NCI-H2227 (cell line): ENCODE results near the gene SLC48A1.

Experiments
- DNase-seq: peaks from one replicate; lab custom pipeline; 2025; ENCODE audit not compliant: unreplicated experiment; lab: John Stamatoyannopoulos, UW

Gene SLC48A1

GRCh38 chr12:47757840-47758583 lies 15.0 kb upstream of the SLC48A1 start:
- DNase-seq, result no peak

DNA sequence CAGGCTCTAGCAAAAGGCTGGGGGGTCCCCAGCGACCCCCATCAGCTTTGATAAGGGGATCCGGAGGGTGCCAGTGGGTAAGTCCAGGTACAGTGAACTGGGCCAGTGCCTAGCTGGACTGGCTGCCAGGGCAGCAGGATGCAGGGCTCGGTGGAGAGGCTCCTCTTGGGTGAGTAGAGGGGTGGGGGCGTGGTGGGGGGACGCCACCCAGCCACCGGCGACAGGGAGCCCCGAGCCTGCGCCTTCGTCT lies 14.5 kb upstream of the SLC48A1 start:
- no peak for DNase-seq

DNA sequence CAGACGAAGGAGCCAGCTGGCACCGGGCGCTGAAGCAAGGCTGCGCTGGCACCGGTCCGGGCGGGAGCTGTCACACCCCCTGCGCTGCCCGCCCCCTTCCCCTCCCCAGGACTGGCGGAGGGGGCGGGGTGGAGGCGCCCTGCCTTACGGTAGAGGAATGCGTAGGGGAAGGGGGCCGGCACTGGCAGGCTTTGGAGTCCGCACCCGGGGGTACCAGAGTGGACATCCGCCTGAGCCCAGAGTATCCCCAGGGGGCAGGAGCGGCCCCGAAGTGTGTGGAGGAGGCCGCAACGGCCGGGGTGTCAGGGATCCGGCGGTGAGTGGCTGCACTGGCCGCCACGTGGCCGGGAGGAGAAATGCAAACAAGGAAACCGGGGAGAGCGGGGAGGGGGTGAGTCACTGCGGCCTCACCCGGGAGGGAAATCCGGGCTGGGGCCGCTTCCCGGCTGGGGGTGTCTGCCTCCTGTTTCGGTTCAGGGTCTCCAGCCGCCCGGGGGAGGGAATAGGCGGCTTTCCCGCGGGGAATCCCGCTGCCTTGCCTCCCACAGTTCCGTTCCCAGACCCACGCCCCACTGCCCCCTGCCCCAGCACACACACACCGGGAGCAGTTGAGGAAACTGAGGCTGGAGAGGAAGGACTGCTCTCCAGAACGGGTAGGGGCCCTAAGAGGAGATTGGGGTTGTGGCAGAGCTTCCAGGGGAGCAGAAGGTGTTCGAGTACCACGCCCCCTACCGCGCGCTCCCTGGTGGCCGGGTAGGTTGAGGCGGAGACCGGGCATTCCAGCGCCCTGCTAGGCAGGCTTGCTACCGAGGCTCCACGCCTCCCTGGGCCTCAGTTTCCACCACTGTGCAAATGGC lies 14.0 kb upstream of the SLC48A1 start, which contains the start of gene RAPGEF3:
Gene RAPGEF3 (minus strand): TSS at position 47 of the 857 bp plus-strand sequence. CDS start 324 bp downstream, outside the sequence.
- DNase-seq, result peak; percentile 69

DNA sequence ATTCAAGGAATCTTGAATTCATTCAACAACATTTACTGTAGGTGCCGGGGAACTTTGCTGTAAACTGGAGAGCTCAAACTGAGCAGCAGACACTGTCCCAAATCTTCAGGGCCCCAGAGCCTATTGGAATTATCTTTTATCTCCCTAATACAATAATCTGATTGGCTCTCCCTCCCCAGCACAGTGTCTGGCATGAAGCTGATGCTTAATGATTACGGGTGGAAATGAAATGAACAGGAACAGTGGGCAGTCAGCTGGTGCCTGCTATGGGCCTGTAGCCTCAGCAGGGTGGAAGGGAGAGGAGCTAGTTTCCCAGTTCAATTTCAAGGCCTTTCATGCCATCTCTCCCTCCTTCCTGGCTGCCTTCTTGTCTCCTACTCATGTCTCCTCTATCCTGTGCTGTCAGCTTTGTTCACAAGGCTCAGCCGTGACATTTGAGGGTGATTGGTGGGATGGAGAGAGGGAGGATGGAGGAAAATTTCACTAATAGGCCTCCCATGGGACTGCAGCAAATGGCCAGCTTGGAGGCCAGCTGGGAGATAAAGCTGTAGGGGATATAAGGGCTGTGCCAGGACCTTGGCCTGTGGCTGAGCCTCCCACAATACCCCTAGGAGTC lies 10.1 kb upstream of the SLC48A1 start:
- no peak for DNase-seq

- DNase-seq, result no peak
These were observed 9.3 kb upstream of the SLC48A1 start for GRCh38 chr12:47763481-47764346.

DNA sequence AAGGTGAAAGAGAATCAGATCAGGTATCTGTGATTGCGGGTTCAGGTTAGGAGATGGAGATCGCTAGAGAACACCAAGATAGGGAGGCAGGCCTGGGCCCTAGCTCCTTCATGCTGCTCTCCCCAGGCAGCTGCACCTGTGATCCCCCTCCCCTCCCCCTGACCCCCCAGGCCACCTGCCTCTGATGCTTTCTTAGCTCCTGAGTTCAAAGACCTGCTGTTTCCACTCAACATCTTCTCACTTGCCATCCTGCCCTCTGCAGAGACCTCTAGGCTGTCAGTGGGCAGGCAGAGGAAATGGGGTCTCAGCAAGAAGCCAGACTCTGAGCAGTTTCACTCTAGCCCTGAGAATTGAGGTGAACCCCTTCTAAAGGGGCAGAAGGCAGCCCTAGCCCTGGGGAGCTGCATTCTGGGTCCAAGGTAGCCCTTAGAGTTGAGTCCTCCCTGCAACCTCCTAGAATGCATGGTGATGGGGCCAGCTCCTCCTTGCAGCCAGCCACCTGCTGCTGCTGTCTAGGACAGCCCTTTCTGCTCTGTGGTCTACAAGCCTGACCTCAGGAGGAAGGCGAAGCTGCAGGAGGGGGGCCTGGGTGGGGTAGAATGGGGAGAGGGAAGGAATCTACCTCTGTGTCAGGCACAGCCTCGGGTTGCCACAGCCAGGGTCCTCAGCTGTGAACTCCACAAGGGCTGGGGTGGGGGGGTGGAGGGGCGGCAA lies 6.4 kb upstream of the SLC48A1 start:
- DNase-seq, result no peak

DNA sequence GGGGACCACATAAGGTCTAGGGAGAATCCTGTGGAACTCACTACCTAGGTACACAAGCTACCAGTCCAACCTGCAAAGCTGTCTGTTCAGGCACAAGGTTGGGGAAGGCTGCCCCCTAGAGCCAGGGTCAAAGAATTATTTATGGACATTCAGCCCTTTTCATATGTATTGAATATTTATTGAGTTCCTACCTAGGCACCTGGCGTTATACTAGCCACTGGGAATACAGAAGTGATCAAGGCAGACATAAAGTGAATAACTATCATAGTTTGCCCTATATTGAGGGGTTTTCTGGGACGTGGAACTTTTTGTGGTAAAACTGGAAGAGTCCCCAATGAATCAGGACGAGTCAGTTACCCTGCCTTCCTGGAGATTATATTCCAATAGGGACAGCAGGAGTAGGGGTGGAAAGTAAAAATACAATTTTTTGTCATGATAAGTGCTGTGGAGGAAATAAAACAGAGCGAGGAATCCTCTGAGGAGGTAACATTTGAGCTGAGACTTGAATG lies 5.8 kb upstream of the SLC48A1 start:
- DNase-seq, result no peak

DNA sequence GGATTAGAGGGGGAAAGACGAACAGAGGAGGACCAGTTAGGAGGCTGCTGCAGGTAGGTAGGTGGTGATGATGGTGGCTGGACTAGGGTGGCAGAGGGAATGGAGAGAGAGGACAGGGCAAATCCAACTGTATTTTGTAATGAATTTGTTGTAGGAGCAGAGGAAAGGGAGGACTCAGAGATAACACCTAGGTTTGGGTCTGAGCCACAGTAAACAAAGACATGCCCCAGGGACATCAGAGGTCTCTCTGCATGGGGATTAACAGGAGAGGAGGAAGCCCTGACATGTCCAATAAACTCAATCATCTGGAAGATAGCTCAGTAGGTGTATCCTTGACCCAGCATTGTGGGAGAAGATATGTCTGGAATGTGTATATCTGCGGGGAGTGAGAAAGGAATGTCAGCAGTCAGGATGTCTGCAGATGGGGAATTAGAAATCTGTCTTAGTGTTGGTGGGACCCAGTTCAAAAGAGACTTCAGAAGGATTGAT lies 4.7 kb upstream of the SLC48A1 start:
- no peak for DNase-seq

GRCh38 chr12:47769234-47770085 lies 3.6 kb upstream of the SLC48A1 start:
- no peak for DNase-seq

GRCh38 chr12:47770086-47770726 lies 2.8 kb upstream of the SLC48A1 start:
- DNase-seq, result no peak

DNA sequence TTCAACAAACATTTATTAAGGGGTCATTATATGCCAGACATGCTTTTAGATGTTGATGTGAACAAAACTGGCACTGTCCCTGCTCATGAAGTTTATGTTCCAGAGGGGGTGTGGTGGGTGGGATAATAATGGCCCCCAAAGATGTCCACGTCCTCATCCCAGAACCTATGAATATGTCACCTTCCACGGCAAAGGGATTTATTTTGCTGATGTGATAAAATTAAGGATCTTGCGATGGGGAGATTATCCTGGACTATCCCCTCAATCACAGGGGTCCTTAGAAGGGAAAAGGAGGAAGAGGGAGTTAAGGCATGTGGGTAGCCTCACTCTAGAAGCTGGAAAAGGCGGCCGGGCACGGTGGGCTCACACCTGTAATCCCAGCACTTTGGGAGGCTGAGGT lies 1.7 kb upstream of the SLC48A1 start:
- DNase-seq, result no peak

DNA sequence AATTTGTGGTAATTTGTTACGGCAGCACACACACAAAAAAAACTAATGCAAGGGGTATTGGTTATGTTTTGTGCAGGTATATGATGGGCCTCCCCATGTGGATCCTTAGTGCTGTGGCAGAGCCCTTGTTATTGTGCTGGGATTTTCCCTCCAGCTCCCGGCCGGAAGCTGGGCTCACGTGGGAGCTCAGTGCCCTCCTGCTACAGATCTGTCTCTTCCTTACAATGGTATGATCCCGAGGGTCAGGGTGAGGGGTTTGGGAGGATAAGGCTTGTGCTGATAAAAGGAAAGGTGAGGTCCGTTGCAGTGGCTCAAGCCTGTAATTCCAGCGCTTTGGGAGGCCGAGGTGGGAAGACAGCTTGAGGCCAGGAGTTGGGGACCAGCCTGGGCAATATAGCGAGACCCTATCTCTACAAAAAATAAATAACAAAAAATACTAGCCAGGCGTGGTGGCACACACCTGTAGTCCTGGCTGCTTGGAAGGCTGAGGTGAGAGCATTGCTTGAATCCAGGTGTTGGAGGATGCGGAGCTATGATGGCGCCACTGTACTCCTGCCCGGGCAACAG lies 861 bp upstream of the SLC48A1 start:
- no peak for DNase-seq

DNA sequence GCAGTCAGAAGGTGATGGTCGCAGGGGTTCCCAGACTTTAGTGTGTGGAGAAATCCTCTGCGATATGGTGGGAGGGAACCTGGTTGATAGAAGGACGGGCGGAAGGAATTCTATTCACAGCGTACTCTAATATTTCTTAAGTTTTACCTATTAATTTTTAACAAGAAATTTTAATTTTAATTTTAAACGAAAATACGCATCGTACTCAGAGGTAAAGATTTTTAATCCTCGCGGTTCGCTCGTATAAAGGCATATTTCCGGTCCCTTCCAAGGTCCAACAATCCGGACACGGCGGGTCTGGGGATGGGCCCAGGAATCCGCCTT lies 338 bp upstream of the SLC48A1 start:
- no peak for DNase-seq

GRCh38 chr12:47773858-47774580 lies 981 bp downstream of the SLC48A1 start:
- no peak for DNase-seq

DNA sequence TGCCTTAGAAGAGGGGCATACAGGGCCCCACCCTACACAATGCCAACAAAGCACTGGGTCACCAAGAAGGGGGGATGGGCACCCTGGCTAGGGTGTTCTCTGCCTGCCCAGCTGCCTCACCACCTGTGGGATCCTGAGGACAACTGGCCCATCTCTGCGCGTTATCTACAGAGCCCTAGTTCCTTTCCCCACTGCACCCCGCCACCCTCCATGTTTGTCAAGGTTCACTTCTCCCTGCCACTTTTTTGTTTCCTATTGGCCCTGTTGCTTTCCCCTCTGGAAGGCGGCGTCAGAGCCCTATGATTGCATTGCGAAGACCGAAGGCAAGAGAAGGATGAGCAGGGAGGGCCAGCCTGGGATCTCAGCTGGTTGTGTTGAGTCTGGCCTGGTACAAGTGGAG lies 1.6 kb downstream of the SLC48A1 start:
- no peak for DNase-seq

- DNase-seq, result no peak
These were observed 2.3 kb downstream of the SLC48A1 start for GRCh38 chr12:47775100-47775911.
